Tongue (tissue), 2 donors: Measurements from ENCODE around the gene ZNF142. TPM values are rescaled to one million over a fixed set of nuclear protein-coding genes. Genes with fewer than 3 reads are reported as not detected.

Experiments
- DNase-seq: peaks from one replicate; pipeline ENCODE4 v3.0.0-alpha.2; 2015
- total RNA-seq: library from RNA; depleted of rRNA; stranded (reverse); fragments of >200 nt; gene quantifications from one replicate; pipeline ENCODE4 v1.2.3, GENCODE V29; 2014

ZNF142 gene
- total RNA-seq, 1 donor from 2014 or later: 14.3 TPM

- peak; percentile 51 for DNase-seq
Measured at GRCh38 chr2:218655751-218656150, 3.7 kb downstream of the ZNF142 start.

GRCh38 chr2:218648787-218649100, 10.7 kb downstream of the ZNF142 start:
- DNase-seq: no peak

- DNase-seq: peak; percentile 75
Measured at GRCh38 chr2:218648088-218648786, 11.2 kb downstream of the ZNF142 start.

GRCh38 chr2:218645126-218645525, 14.3 kb downstream of the ZNF142 start:
- DNase-seq: no peak

- DNase-seq: no peak
Measured at GRCh38 chr2:218644721-218645120, 14.7 kb downstream of the ZNF142 start.

- no peak for DNase-seq
Measured at GRCh38 chr2:218643751-218644310, 15.6 kb downstream of the ZNF142 start.

- no peak for DNase-seq
Measured at GRCh38 chr2:218642786-218643185, 16.6 kb downstream of the ZNF142 start.

GRCh38 chr2:218642121-218642656, 17.2 kb downstream of the ZNF142 start:
- DNase-seq: no peak

- DNase-seq: no peak
Measured at GRCh38 chr2:218638372-218638771, 21.1 kb downstream of the ZNF142 start.

GRCh38 chr2:218635719-218636118, 23.7 kb downstream of the ZNF142 start:
- DNase-seq: no peak

- no peak for DNase-seq
Measured at GRCh38 chr2:218631837-218632236, 27.6 kb downstream of the ZNF142 start.

GRCh38 chr2:218627939-218628338, 31.5 kb downstream of the ZNF142 start:
- no peak for DNase-seq

- DNase-seq: no peak
Measured at GRCh38 chr2:218626369-218626768, 33.1 kb downstream of the ZNF142 start.

- DNase-seq: no peak
Measured at GRCh38 chr2:218623366-218623705, 36.1 kb downstream of the ZNF142 start.

GRCh38 chr2:218622606-218623365, 36.6 kb downstream of the ZNF142 start:
- DNase-seq: no peak

GRCh38 chr2:218621007-218621406, 38.4 kb downstream of the ZNF142 start:
- no peak for DNase-seq

- peak; percentile 40 for DNase-seq
Measured at GRCh38 chr2:218618102-218618860, 41.1 kb downstream of the ZNF142 start.

- no peak for DNase-seq
Measured at GRCh38 chr2:218615868-218616315, 43.5 kb downstream of the ZNF142 start.

GRCh38 chr2:218607436-218608115, 51.8 kb downstream of the ZNF142 start, which contains the start of gene PLCD4:
Gene PLCD4, plus strand, starts transcription at chr2:218607899. Its CDS starts 7,841 bp downstream, at chr2:218615740.
- DNase-seq: peak; percentile 80

GRCh38 chr2:218605432-218605831, 54.0 kb downstream of the ZNF142 start:
- peak; percentile 97 for DNase-seq
